ENCODE data around the gene SULF2. TPM values are rescaled to one million over a fixed set of nuclear protein-coding genes. Genes with fewer than 3 reads are reported as not detected.

Gene SULF2
- total RNA-seq, 1 experiment from 2014 or later = 0.69 TPM

GRCh38 chr20:47700327-47700726, 85.0 kb downstream of the SULF2 start:
- ChIA-PET POLR2A (ENCODE audit: low non-redundant PET) (no interaction called here), CTCF (no interaction called here)
- DNase-seq (ENCODE audit: low spot score) = no peak
- intact Hi-C loops (cut with micrococcal nuclease; ENCODE audit: unreplicated experiment) = no loop called here
- no peaks in the 10 kb centered on the region for H3K4me1 ChIP-seq (ENCODE audit: insufficient read depth, low read length, poor library complexity, severe bottlenecking)
- no TSS peak for BruUV-seq (replicated peaks)
- H3K36me3 ChIP-seq (ENCODE audit: insufficient read depth, low read length, poor library complexity, severe bottlenecking) = no peaks in the 10 kb centered on the region
- H3K4me3 ChIP-seq (ENCODE audit: low read depth, low read length, poor library complexity, severe bottlenecking) = no peak overlapping the region
- no peaks in the 10 kb centered on the region for H3K27me3 ChIP-seq (replicated peaks; ENCODE audit: insufficient read depth, low read depth, low read length, poor library complexity)
- H3K9me3 ChIP-seq (ENCODE audit: low read depth, low read length, poor library complexity, severe bottlenecking) = no peaks in the 10 kb centered on the region
- H3K27ac ChIP-seq (ENCODE audit: low read depth, low read length, poor library complexity, severe bottlenecking) = no peak overlapping the region
- TF ChIP-seq EZH2 (IDR thresholded peaks at IDR 0.05; ENCODE audit: borderline replicate concordance, low read depth, low read length, poor library complexity, severe bottlenecking) = no peak
- TF ChIP-seq CTCF (conservative IDR thresholded peaks at IDR 0.05; ENCODE audit: low read depth, low read length) = no peak

- ChIA-PET POLR2A (ENCODE audit: low non-redundant PET) (no interaction called here), CTCF (no interaction called here)
- Histone ChIP-seq H3K27ac (ENCODE audit: low read depth, low read length, poor library complexity, severe bottlenecking) (no peak overlapping the region), H3K36me3 (ENCODE audit: insufficient read depth, low read length, poor library complexity, severe bottlenecking) (no peaks in the 10 kb centered on the region), H3K9me3 (ENCODE audit: low read depth, low read length, poor library complexity, severe bottlenecking) (no peaks in the 10 kb centered on the region), H3K27me3 (replicated peaks; ENCODE audit: insufficient read depth, low read depth, low read length, poor library complexity) (no peaks in the 10 kb centered on the region), H3K4me3 (ENCODE audit: low read depth, low read length, poor library complexity, severe bottlenecking) (no peak overlapping the region), H3K4me1 (ENCODE audit: insufficient read depth, low read length, poor library complexity, severe bottlenecking) (no peaks in the 10 kb centered on the region)
- no peak for TF ChIP-seq CTCF (conservative IDR thresholded peaks at IDR 0.05; ENCODE audit: low read depth, low read length)
- TF ChIP-seq EZH2 (IDR thresholded peaks at IDR 0.05; ENCODE audit: borderline replicate concordance, low read depth, low read length, poor library complexity, severe bottlenecking) = no peak
- no TSS peak for BruUV-seq (replicated peaks)
- intact Hi-C loops (cut with micrococcal nuclease; ENCODE audit: unreplicated experiment) = no loop called here
- DNase-seq (ENCODE audit: low spot score) = no peak
Observed at GRCh38 chr20:47699818-47700217, 85.5 kb downstream of the SULF2 start.

GRCh38 chr20:47698142-47698541, 87.1 kb downstream of the SULF2 start:
- no peak overlapping the region for H3K27ac ChIP-seq (ENCODE audit: low read depth, low read length, poor library complexity, severe bottlenecking)
- ChIA-PET POLR2A (ENCODE audit: low non-redundant PET) (no interaction called here), CTCF (no interaction called here)
- no peaks in the 10 kb centered on the region for H3K4me1 ChIP-seq (ENCODE audit: insufficient read depth, low read length, poor library complexity, severe bottlenecking)
- no peak for TF ChIP-seq CTCF (conservative IDR thresholded peaks at IDR 0.05; ENCODE audit: low read depth, low read length)
- TF ChIP-seq EZH2 (IDR thresholded peaks at IDR 0.05; ENCODE audit: borderline replicate concordance, low read depth, low read length, poor library complexity, severe bottlenecking) = no peak
- DNase-seq (ENCODE audit: low spot score) = no peak
- no TSS peak for BruUV-seq (replicated peaks)
- no peaks in the 10 kb centered on the region for H3K27me3 ChIP-seq (replicated peaks; ENCODE audit: insufficient read depth, low read depth, low read length, poor library complexity)
- H3K4me3 ChIP-seq (ENCODE audit: low read depth, low read length, poor library complexity, severe bottlenecking) = no peak overlapping the region
- H3K36me3 ChIP-seq (ENCODE audit: insufficient read depth, low read length, poor library complexity, severe bottlenecking) = no peaks in the 10 kb centered on the region
- intact Hi-C loops (cut with micrococcal nuclease; ENCODE audit: unreplicated experiment) = no loop called here
- no peaks in the 10 kb centered on the region for H3K9me3 ChIP-seq (ENCODE audit: low read depth, low read length, poor library complexity, severe bottlenecking)
